Tongue (tissue), 2 donors: ENCODE data around the gene CASS4. TPM values are rescaled to one million over a fixed set of nuclear protein-coding genes. Genes with fewer than 3 reads are reported as not detected.
"Not testable (repeated sequence)": the region's sequence is repeated elsewhere in the genome, so short reads cannot be mapped to it uniquely, and the experiment has no call there.

Source experiments
- DNase-seq: peaks from one replicate; pipeline ENCODE4 v3.0.0-alpha.2; 2015
- total RNA-seq: library from RNA; depleted of rRNA; stranded (reverse); fragments of >200 nt; gene quantifications from one replicate; pipeline ENCODE4 v1.2.3, GENCODE V29; 2014

Gene CASS4, protein sequence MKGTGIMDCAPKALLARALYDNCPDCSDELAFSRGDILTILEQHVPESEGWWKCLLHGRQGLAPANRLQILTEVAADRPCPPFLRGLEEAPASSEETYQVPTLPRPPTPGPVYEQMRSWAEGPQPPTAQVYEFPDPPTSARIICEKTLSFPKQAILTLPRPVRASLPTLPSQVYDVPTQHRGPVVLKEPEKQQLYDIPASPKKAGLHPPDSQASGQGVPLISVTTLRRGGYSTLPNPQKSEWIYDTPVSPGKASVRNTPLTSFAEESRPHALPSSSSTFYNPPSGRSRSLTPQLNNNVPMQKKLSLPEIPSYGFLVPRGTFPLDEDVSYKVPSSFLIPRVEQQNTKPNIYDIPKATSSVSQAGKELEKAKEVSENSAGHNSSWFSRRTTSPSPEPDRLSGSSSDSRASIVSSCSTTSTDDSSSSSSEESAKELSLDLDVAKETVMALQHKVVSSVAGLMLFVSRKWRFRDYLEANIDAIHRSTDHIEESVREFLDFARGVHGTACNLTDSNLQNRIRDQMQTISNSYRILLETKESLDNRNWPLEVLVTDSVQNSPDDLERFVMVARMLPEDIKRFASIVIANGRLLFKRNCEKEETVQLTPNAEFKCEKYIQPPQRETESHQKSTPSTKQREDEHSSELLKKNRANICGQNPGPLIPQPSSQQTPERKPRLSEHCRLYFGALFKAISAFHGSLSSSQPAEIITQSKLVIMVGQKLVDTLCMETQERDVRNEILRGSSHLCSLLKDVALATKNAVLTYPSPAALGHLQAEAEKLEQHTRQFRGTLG
- total RNA-seq: 2.8 TPM

- no peak for DNase-seq
Observed at GRCh38 chr20:56411759-56412472, at the start of gene CASS4. Gene CASS4, plus strand, starts transcription at chr20:56412260. Its CDS starts 199 bp downstream, at chr20:56412459.

GRCh38 chr20:56362833-56363413 is 49.1 kb upstream of the CASS4 start:
- no peak for DNase-seq

GRCh38 chr20:56363491-56363890 is 48.6 kb upstream of the CASS4 start:
- DNase-seq: no peak

GRCh38 chr20:56368351-56369134 is 43.5 kb upstream of the CASS4 start:
- no peak for DNase-seq

DNA sequence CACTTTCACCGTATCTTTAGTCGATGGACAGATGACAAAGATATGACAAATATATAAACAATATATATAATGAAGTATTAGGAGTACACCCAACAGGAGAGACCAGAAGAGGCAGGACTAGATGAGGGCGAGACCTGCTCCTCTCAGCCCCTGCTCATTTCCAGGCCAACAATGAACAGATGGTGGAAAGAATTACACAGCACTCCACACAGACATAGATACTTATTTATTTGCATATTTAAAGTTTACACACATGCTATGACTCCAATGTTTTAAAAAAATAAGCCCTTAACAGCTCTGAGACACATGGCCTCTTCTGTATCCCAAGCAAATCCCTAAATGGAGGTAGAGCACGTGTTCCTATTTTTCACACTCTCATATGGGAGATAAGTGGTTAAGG is 42.9 kb upstream of the CASS4 start:
- DNase-seq: no peak

DNA sequence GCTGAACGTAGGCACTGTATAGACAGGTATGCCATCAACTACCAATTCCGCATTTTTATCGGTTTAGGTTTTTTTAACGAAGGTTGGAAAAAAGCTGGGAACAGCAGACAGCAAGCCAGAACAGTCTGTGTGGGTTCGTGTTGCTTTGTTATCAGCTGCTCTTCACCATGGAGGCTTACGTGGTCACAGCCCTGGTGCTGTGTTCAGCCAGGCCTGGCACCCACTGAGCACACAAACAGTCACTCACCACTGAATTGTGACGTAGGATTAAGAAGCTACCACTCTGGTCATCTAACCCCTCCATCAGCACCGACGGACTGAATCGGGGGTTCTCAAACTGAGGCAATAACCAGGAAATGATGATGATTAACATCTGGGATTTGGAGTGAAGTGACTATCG is 40.1 kb upstream of the CASS4 start:
- DNase-seq: no peak

- no peak for DNase-seq
Observed at GRCh38 chr20:56372850-56373249, 39.2 kb upstream of the CASS4 start.

DNA sequence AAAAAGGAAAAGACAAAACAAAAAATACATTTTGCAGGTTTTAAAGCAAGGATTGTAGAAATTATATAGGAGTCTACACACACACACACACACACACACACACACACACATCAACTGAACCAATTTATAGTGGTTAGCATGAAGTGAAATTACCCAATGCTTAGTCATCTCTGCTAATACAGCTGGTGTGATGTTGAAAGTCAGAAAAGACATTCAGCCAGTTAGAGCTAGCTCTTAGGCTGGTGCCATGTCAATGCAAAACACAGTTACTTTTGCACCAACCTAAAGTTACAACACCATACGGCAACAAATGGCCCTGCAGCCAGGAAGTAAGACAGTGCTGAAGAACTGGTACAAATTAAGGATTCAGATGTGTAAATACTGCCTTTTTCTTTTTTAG is 38.1 kb upstream of the CASS4 start:
- DNase-seq: no peak

- no peak for DNase-seq
Observed at GRCh38 chr20:56376331-56376730, 35.7 kb upstream of the CASS4 start.

GRCh38 chr20:56378386-56378785 is 33.7 kb upstream of the CASS4 start:
- no peak for DNase-seq

GRCh38 chr20:56380375-56380774 is 31.7 kb upstream of the CASS4 start:
- DNase-seq: no peak

DNA sequence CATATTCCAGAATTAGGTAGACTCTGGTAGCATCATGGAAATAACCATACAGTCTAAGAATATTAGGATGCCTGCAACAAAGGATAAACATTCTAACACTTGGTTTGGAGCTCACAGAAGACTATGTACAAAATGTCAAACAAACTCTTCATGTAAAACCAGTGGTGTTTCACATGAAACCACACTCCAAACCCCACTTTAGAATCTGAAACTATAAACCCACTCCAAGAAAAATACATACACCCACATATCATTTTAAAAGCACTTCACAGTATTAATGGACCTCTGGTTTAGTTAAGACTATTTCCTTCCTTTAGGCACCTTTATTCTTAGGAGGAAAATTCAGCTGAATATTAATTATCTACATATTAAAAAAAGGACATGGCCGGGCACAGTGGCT is 30.6 kb upstream of the CASS4 start:
- no peak for DNase-seq

DNA sequence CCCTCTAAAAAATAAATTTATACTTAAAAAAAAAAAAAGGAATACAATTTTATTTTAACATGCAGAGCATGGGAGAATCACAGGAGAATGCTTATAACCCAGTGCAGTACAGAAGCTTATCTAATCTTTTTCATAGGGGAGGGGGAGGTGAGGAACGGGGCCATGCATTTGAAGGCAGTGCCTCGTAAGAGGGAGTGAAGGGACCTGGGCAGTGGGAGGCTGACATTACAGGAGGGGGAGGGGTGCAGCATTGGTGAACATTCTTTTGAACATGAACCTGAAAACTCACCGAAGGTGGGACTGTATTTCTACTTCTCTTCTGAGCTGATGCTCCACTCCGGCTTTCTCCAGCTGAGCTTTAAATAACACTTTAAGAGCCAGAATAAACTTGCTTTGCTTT is 29.4 kb upstream of the CASS4 start:
- no peak for DNase-seq

- DNase-seq: no peak
Observed at GRCh38 chr20:56383334-56383733, 28.7 kb upstream of the CASS4 start.

DNA sequence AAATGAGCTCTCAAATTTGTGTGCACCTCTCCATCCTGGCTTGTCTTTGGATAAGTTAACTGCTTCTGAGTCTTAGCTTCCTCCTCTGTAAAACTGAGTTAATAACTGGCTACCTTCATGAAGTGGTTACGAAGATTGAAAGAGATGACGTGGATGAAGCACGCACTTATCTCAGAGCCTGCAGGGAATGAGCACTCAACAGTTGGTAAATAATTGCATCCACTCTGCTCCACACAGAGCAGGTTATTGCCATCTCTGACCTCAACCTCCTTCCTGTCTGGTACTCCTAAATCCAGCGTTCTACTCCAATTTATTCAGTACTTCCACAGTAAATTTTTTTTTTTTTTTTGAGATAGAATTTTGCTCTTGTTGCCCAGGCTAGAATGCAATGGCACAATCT is 26.9 kb upstream of the CASS4 start:
- no peak for DNase-seq

DNA sequence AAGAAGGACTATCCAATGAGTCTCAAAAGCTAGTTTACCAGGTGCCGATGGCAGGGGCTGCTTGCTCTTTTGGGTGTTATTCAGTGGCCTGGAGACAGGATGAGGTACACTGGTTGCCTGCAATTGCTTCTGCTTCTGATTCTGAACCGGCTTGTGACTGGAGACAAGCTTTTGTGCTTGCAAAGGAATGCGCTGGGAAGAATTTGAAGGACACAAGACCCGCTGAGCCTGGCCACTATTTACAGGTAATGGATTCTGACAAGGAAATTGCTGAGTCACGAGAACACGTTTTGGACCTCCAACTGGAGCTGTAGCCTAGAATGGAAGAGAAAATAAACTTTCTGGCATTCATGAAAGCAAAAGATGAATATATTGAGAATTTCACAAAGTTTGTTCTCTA is 25.8 kb upstream of the CASS4 start:
- no peak for DNase-seq

GRCh38 chr20:56388882-56389281 is 23.2 kb upstream of the CASS4 start:
- no peak for DNase-seq

- DNase-seq: no peak
Observed at GRCh38 chr20:56389807-56390206, 22.3 kb upstream of the CASS4 start.

- DNase-seq: not testable (repeated sequence)
Observed at GRCh38 chr20:56390396-56390795, 21.7 kb upstream of the CASS4 start.

GRCh38 chr20:56391037-56391436 is 21.0 kb upstream of the CASS4 start:
- DNase-seq: no peak

DNA sequence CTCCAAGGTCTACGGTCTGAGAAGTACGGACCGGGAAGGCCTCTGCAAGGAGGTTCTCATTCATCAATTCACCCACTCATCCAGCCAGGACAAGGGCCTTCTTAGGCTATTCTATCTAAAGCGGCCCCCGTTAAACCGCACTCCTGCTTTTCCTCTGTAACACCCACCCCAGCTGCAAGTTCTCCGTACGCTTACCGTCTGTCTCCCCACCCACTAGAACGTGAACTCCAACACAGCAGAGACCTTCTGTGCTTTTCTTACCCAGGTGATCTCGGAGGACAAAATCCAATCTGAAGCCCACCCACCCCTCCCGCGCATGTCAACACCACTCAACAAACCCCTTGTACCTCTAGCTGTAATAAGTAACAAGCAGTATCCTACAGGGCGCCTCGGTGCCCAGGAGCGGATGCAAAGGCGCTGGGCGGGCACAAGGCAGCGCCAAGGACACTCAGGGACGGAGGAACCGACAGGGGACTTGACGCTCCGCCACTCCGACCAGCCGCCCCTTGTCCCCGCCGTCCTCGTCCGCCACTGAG is 20.4 kb upstream of the CASS4 start:
- no peak for DNase-seq
